GM21619 (cell line): Measurements from ENCODE around the gene SUPT3H.

ENCODE experiments used
- ATAC-seq: cut with Tn5 transposase; IDR thresholded peaks from one replicate; pipeline ENCODE4 v1.9.1; 2021; ENCODE audit not compliant: unreplicated experiment

The SUPT3H gene

GRCh38 chr6:44855562-44856411, 521.9 kb downstream of the SUPT3H start:
- ATAC-seq = no peak

GRCh38 chr6:44854712-44855443, 522.9 kb downstream of the SUPT3H start:
- no peak for ATAC-seq

DNA sequence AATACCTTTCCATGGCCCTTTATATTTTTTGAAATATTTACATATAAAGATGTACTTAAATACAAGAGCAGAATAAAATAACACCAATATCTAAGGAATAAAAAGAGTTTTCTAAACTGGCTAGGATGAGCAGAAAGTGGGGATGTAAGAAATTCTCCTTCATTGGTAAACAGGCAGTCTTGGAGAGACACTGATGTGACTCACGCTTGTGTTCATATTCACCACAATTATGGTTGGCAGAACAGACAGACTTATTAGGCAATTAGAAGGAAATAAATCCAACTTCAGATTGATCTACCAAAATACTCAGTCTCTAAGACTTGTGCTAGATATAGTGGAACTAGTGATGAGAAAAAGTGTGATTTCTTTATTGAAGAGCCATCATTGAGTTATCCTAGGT, 526.6 kb downstream of the SUPT3H start:
- no peak for ATAC-seq

DNA sequence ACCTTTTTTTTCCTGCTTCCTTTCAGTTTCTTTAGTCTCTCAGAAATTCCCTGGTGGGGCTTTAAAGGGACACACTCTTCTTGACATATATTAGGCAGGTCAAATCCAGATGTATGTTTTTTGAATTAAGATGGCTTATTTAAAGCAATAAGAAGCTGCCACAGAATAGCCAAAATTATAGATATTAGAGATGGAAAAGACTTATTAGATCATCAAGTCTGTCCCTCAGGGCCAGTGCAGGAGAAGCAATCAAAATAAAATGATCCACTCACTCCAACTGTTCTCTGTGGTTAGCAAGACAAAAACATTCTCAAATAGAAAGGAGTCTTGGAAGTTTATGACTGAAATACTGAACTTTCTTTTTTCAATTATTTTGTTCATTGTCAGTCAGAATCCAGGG, 527.4 kb downstream of the SUPT3H start:
- ATAC-seq = no peak

DNA sequence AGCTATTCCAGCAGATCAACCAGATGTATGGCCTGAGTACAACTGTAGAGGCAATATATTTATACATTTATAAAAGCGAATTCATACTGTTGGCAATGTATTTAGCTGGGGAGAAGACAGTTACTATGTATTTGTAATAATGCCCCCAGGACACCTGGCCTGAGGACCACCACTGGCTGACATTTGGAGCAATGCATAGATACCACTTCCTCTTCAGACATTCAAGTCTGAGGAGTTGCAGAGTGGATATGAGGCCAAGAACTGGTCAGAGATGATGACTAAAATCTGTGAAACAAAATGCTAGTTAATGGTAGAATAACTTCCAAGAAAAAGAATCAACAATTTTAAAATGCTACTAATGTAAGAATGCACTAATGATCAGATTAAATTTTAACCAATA, 527.9 kb downstream of the SUPT3H start:
- ATAC-seq = no peak

DNA sequence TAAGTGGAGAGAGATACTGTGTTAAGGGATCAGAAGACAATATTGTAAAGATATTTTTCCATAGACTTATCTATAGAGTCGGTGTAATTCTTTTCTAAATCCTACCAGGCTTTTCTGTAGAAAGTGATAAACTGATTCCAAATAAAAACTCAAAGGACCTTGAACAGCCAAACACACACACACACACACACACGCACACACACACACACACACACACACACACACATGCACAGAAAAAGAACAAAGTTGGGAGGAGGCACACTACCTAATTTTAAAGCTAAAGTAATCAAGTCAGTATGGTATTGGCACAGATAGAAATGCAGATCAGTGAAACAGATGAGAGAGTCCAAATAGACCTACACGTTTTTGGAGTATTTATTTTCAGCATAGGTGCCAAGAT, 534.0 kb downstream of the SUPT3H start:
- ATAC-seq = no peak

GRCh38 chr6:44842616-44843015, 535.1 kb downstream of the SUPT3H start:
- no peak for ATAC-seq

GRCh38 chr6:44841829-44842228, 535.9 kb downstream of the SUPT3H start:
- ATAC-seq = no peak

DNA sequence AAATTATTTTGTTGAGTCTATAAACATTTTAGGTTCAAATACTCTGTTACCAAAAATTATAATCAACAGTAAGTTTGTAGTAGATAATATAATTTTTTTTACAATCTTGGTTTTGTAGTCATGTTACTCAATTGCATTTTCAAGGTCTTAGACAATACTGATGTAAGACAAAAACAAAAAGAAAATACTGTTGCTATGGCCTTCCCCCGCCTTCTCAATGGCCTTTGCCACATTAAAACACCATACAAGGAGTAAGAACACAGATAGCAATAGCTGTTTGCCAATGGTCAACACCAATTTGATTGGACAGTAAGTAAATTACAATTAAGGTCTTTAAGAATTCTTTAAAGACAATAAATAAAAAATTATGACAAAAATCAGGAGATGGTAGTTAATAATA, 540.0 kb downstream of the SUPT3H start:
- ATAC-seq = no peak

DNA sequence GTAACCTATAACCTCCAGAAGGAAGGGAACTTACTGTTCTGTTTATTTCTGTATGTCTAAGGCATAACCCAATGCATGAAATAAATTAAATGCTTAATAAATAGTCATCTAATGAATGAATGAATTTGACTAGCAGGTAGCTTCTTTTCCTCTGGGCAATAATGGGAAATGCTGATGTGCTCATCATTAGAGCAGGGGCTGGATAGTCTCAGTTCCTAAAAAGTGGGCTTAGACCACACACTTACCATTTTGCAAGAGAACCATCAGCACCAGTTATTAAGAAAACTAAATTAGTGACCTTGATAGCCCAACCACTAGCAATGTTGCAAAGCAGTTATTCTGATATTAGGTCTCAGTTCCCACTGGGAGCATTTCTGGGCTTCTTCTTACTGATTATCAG, 540.5 kb downstream of the SUPT3H start:
- no peak for ATAC-seq

DNA sequence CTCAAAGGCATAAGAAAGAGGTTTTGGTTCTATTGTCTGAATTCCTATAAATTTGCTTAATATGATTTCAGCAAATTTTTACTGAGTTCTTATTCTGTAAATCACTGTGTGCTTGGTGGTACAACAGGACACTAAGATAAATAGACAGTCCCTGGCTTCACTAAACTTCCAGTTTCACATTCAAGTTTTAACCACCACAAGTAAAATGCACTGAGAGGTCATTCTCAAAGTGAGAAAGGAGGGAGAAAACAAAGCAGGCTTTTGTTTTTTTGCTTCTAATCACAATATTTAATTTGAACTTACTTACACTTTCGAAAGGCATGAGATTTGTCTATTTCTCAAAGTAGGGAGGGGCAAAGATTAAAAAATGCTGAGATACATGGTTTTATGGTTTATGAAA, 544.5 kb downstream of the SUPT3H start:
- peak; percentile 85 for ATAC-seq

- no peak for ATAC-seq
These were observed 546.6 kb downstream of the SUPT3H start for GRCh38 chr6:44831002-44831610.

- ATAC-seq = no peak
These were observed 547.9 kb downstream of the SUPT3H start for GRCh38 chr6:44829836-44830235.

DNA sequence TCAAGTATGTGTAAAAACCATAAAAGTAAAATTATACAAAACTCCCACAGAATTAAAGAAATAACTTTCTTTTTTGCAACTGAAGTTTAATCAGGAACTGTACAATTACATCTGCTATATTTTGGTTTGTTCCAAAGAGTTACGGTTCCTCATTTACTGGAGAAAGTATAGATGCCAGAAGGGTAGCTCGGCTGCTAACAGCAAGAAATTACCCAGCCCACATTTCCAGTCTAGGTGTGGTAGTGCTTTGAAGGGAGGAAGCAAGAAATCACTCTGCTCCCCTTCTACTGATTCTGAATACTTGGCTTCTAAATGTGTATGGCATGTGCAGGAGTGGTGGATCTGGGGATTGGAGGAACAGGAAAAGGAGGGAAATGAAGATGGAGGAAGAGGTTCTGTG, 549.0 kb downstream of the SUPT3H start:
- ATAC-seq = no peak

GRCh38 chr6:44826025-44826676, 551.6 kb downstream of the SUPT3H start:
- ATAC-seq = no peak

- ATAC-seq = no peak
These were observed 552.5 kb downstream of the SUPT3H start for GRCh38 chr6:44825273-44825672.

- no peak for ATAC-seq
These were observed 553.2 kb downstream of the SUPT3H start for GRCh38 chr6:44824567-44824966.

DNA sequence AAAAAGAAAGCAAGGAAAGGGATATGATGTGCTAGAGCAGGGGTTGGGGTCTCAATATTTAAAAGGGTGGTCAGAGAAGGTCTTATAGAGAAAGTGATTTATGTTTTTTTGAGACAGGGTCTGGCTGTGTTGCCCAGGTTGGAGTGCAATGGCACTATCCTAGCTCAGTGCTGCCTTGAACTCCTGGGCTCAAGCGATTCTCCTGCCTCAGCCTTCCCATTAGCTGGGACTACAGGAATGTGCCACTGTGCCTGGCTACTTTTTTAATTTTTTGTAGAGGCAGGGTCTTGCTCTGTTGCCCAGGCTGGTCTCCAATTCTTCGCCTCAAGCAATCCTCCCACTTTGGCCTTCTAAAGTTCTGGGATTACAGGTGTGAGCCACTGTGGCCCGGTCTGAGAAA, 557.0 kb downstream of the SUPT3H start:
- ATAC-seq = no peak

DNA sequence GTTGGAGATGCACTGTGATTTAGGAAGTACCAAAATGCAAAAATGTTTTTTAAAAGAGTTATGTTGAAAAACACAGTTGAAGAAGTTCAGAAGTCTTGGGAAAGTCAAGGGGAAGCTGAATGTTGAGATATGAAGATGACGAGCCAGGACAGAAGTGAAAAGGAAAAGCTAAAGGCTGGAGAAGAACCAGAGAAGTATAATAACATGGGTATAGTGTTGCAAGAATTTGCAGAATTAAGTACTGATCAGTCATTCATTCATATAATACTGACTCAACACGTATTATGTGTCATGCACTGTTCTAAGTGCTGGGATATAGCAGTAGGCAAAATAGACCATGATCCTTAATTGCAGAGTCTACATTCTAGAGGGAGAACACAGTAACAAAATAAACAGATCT, 557.4 kb downstream of the SUPT3H start:
- ATAC-seq = no peak

DNA sequence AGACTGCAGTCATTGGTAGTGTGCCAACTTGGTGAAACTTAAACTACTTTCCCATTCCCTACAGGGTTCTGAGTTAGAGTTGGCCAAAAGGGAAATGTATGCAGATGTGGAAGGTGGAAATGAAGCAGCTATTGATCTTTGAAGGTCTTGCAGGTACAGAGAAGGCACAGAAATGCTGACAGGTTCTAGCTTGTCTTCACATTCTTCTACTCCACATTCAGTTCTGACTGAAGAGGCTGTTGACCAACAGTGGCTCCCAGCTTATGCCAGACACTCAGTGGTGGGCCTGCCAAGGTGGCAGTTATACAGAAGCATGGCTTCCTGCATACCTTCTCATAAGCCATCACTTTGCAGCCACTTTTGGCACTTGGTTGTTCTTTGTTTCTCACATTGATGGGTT, 566.3 kb downstream of the SUPT3H start:
- no peak for ATAC-seq

DNA sequence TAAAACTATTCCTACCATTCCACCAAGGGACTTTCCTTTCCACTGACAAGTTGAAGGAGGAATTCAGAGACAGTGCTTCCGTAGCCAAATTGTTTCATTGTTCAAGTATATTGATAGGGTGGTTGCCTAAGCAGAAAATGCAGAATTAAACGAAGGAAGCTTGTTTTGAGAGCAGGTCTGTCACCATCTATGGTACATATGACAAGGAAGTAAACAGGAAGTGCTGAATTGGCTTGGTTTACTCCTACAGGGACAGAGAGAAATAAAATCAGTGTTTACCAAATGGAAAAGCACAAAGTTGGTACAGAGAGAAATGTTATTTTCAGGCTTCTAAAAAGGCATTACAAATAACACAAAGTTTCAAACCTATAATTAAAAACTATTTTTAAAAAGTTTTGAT, 568.5 kb downstream of the SUPT3H start:
- no peak for ATAC-seq

GRCh38 chr6:44808148-44808547, 569.6 kb downstream of the SUPT3H start:
- no peak for ATAC-seq
